ENCODE data around the gene TNK2.

The TNK2 gene

DNA sequence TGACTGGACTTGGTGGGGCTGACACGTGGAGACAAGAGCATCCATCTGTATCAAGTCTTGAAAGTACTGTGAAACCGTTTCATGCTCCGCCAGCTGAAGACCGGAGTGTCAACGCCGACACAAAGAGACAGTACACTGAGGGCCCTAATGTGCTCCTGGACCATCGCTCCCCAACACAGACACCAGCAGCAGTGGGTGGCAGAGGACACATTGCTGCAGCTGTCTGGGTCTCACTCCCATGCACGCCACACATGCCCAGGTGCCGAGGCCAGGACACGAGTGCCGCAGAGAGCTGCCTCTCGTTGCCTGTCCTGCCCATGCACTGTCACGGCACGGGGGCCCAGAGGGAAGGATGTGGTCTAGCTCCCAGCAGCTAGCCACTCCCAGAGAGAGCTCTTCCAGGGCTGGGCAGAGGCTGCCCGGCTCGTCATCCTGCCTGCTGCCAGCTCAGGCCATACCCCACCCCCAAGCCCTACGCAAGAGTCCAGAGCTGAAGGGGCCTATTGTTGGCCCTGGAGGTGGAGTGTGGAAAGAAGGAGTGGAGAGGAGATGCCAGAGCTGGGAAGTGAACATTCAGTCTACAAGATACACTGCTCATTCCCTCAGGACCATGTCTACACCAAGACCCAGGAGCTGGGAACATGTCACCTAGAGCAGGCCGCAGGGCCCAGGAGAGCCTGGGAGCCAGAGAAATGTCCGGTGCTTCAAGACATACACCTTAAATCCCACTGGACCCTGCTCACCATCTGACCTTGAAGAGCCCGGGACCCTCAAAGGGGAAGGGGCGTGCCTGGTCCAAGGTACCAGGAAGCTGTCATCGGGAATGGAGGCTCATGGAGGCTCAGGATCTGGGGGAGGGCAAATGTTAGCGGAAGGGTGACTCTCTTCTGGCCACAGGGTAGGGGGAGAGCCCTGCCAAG is 7.7 kb downstream of the TNK2 start:
- FAIRE-seq (no peak), DNase-seq (ENCODE audit: low spot score) (peak; percentile 73)

DNA sequence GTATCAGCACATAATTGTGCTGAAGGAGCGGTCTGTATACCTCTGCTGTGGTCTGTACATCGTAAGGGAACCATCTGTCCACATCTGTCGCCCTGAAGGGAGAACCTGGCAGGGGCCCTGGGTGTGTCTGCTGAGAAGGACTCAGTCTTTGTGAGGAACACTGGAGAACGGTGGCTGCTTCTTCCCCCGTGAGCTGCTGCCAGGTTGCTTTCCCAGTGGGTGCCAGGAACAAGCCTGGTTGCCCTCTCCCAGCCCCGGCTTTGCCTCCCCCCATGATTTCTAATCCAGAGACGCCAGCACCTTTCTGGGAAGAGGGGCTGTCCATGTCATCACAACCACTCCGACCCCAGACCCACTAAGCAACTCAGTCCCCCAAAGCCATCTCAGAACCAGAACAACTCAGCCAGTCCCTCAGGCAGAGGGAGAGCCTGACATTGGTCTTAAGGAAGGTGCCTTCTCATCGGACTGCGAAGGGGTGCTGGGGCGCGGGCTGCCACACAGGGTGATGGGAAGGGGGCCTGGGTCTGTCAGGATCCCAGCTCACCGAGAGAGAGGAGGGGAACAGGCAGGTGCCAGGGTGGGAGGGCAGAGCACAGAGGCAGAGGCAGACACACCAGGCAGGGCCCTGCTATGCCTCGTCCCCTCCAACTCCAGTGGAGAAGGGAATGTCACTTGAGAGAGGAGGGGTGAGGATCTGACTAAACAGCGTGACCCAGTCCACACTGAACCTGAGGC is 8.5 kb downstream of the TNK2 start:
- FAIRE-seq (no peak), DNase-seq (ENCODE audit: low spot score) (no peak)

DNA sequence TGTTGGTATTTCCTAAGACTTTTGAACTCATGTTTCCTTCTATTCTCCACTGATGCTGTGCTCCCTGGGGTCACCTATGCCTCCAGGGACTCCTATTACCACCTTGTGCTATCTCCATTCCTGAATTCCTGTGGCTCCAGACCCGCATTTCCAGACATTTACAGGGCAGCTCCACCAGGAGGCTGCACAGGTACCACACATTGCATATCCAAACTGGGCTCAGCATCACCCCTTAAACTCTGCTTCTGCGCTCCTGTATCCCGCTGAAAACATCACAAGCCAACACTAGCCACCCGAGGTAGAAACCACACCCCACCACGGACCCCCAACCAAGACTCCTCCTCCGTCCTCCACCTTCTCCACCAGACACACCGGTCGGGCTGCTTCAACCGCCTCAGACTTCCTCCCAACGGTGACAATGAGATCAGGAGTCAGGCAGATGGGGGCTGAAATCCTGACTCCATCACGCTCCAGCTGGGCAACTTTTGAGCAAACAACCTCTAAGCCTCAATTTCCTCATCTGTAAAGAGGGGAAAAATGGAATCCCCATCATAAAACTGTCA is 10.4 kb downstream of the TNK2 start:
- no peak for FAIRE-seq

DNA sequence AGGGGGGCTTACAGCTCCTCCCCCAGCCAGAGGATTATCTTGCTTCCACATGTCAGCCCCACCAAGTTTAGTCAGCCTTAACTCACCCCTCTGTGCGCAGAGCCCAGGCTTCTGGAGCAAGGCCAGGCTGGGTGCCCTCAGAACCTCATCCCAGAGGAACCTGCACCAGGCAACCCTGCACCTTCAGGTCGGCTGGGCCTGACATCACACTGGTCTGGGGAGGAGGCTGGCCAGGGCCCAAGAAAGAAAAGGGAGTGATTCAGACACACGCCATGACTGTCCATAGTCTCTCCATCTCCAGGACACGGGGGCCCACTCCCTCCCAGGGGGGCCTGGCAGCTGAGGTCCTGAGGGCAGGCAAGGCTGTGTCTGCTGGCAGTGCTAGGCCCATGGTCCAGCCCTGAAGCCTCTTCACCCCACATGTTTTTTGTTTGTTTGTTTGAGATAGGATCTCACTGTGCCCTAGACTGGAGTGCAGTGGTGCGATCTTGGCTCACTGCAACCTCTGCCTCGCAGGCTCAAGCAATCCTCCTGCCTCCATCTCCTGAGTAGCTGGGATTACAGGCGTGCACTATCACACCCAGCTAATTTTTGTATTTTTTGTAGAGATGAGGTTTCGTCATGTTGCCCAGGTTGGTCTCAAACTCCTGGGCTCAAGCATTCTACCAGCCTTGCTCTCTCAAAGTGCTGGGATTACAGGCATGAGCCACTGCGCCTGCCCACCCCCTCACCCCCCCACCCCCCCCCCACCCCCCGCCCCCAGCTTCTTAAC is 11.1 kb downstream of the TNK2 start:
- DNase-seq (ENCODE audit: low spot score), result no peak
- no peak for FAIRE-seq

More for the DNA sequence above, 10.4 kb downstream of the TNK2 start:
- DNase-seq (ENCODE audit: low spot score), result no peak

DNA sequence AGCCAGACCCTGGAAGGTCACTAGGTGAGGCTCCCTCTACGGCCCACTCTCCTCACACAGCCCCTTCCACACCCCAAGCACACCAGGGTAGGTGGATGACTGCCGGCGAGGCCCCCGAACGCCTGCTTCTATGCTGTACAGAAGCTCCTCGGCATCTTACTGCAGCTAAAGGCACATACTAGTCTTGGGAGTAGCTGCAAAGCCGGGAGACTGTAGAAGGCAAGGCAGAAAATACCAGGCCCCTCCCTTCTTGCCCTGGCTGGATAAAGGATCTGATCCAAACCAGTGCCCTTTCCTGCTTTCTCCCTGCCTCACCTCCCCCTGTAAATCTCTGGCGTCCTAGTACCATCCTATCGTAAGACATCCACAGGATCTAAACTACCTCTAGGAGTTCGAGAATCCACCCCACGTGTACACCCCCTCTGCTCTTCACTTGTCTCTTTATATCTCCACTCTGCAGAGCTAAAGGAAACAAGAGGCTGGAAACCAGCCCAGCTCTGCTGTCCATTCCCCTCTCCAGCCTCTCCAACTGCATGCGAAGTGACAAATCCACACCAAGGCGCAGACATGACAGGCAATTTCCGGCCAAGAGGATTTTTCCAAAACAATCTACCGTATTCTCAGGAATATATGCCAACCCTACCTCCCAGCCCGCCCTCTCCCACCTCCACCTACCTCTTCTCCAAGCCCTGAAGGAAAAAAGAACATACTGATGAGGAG is 11.8 kb downstream of the TNK2 start:
- no peak for FAIRE-seq
- DNase-seq (ENCODE audit: low spot score), result no peak

DNA sequence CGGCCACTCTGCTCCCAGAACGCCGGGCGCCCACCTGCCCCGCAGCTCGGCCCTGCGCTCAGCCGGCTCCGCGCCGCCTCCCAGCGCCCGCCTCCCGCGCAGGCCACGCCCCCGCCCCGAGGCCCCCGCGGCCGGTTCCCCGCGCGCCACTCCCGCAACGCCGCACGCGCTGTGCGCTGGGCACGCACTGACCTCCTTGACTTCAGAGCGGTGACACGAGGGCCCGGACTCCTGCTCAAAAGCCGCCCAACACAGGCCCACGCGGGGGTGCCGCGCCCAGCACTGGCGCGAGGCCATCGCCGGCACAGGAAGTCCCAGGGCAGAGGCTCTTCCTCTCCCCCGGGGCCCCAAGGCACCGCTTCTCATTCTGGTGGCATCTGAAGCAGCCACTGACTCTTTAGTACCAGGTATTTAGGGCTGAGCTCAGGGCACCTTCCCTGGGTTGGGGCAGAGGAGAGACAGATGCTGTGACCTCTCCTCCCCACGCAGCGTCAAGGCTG is 12.4 kb downstream of the TNK2 start:
- FAIRE-seq (no peak), DNase-seq (ENCODE audit: low spot score) (peak; percentile 64)

DNA sequence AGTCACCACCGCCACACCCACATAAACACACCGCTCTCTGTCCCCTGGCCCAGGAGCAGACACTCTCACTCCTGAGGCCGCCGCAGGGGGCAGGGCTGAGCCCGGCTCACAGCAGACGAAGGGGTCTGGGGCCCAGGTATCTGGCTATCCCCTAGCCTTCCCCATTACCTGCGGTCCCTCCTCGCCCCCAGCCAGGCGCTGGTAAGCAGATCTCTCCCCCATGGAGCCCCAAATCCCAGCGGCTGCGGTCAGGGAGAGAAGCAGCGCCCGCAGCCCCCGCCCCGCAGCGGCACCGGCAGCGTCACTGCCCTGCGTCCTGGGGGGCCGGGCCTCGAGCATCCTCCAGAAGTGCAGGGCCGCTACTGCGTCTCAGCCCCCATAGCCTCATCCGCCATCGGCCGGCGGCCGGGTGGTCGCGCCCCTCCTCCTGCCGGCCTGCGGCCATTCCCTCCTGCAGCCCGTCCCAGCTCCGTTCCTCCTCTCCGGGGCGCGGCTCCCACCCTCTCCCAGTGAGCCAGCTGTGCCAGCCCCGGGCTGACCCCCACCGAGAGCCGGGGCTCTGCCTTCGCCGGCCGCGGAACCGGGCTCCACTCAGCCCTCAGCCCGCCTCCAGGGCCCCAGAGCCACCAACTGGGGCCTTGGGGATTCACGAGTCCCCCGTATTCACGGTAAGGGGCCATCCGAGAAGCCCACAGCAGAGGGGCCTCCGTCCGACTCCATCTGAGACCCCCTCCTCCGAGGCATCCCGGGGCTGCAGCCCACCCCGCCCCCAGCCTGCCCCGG is 13.1 kb downstream of the TNK2 start:
- peak; percentile 77 for DNase-seq (ENCODE audit: low spot score)

DNA sequence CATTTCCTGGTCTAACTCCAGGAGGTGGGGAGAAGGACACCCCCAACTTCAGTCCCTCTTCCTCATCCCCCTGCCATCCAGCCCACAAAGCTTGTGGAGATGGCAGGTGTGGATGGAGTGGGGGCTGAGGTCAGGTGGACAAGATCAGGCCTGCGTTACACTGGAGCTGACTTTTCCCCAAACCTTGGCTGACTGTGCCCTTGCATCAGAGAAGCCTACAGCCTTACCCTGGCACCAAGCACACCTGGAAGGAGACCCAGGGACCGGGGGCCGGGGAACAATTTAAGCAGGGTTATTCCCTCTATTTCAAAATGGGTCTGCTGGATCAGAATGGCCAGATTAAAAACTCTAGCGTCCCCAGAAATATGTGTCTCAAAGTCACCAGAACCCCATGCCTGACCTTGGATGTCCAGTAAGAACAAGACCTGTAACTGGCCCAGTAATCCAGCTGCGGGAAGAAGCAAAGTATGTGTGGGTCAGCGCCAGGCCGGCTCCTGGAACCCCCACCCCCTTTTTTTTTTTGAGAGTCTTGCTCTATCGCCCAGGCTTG is 14.4 kb downstream of the TNK2 start:
- FAIRE-seq, result no peak

More for the DNA sequence above, 13.1 kb downstream of the TNK2 start:
- no peak for FAIRE-seq

DNA sequence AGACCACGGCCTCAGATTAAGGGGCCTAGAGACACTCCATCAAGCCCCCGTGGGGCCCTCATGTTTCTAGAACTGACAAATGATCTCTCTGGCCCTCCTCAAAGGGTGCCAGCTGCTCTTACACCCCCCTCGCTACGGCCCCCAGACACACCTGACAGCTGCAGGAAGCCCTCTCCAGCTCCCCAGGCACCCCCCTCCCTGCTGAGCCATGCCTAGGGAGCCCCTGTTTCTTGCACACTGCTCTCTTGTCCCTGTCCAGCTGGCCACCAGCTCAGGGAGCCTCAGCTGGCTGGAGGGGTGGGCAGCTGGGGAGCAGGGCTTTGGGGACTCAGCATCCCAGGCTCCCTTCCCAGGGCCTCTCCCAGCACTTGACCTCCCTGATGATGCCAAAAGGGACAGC is 14.8 kb downstream of the TNK2 start:
- FAIRE-seq (no peak), DNase-seq (ENCODE audit: low spot score) (no peak)

More for the DNA sequence above, 14.4 kb downstream of the TNK2 start:
- no peak for DNase-seq (ENCODE audit: low spot score)

DNA sequence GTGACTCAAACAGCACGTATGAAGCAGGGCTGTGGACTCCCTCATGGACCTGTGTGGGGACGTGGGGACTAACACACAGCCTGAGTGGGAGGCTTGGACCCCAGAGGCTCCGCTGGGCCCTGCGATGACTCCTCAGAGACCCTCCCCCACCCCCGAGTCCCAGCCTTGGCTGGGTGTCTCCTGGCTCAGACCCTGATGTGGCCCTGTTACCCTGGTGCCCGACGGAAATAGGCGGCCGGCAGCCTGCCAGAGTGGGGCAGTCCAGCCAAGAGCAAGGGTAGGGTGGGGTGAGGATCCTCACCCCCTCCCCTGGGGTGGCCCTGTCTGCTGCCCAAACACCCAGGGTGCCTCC is 15.3 kb downstream of the TNK2 start:
- no peak for DNase-seq (ENCODE audit: low spot score)
- no peak for FAIRE-seq

DNA sequence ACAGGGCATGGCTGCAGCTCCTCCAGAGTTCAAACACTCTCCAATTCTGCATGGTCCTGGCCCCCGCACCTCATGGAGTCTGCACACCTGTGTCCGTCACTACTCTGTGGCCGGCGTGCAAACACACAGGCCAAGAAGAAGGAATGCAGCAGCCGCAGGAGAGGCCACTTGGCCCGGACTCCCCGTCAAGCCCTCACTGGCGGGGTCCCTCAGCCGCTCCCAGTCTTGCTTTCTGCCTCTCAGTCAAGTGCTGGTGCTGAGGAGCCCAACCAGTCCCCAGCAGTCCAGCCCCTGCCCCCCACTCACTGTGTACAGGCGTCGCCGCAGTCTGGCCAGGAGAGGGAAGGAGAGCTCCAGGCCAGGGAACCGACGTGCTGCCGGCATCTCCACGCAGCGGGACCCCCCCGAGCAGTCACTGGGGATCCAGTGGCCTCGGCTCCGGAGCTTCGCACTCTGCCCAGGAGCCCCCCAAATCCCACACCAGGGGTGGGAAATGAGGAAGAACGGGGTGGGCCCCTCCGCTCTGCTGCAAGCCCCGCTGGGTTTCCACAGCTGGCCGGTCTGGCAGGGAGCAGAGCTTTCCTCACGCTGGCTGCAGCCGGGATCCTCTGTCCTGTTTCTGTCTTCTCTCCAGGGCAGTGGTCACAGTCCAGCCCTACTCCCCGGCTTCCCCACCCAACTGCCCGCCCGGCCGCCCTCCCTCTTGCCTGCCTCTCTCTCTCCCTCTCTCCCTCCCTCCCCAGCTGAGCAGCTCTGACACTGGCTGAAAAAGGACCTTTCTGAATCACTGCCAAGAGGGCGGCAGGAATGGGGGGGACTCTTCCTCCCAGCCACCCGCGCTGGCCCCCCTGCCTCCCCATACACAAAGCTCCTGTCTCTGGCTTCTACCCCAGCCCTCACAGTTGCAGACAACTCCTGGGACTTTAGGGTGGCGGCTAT is 16.0 kb downstream of the TNK2 start:
- peak; percentile 25 for DNase-seq (ENCODE audit: low spot score)
- no peak for FAIRE-seq

DNA sequence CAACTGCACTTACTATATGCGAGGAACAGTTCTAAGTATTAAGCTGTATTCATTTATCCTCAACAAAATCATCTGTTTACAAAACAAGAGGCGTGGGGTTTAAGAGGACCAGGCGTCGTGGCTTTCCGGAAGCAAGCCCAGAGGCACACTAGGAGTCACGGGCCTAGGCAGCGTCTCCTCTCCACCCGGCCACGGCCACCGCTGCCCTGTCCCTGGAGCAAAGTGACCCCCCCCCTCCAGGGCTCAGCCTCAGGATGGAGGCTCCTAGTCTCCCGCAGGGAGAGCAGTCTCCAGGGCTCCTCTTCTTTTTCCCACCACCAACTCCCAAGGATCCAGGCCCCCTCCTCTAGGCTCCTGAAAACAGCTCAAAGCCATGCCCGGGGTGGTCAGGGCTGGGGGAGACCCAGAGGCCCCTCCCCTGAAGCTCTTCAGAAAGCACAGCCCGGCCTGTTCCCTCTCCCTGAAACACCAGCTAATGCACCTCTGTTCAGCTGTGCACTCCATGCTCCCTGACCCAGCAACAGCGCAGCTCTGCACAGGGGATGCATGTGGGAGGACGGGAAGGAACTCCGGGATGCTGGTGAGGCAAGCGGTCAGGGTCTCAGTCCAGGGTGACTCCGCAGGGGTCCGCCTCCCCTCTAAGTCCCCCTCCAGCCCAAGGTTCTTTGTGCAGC is 16.8 kb downstream of the TNK2 start:
- DNase-seq (ENCODE audit: low spot score), result no peak
- FAIRE-seq, result no peak

DNA sequence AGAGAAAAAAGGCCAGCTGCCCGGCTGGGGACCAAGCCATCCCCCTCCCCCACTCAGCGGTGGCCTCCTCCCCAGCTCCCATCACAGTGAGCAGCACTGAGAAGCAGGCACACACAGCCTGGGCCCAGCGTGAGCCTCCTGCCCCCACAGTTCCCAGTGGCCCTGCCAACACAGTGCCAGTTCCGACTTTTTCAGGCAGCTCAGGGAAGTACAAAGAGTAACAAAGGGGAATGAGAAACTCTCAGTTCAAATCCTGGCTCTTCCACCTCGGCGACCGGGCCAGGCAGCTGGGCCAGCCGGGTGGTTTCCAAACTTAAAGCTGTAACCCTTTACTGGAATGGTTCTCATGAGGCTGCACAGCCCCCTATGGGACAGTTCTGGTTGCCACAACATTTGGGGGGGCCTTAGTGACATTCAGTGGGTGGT is 18.5 kb downstream of the TNK2 start:
- FAIRE-seq, result no peak
- no peak for DNase-seq (ENCODE audit: low spot score)

DNA sequence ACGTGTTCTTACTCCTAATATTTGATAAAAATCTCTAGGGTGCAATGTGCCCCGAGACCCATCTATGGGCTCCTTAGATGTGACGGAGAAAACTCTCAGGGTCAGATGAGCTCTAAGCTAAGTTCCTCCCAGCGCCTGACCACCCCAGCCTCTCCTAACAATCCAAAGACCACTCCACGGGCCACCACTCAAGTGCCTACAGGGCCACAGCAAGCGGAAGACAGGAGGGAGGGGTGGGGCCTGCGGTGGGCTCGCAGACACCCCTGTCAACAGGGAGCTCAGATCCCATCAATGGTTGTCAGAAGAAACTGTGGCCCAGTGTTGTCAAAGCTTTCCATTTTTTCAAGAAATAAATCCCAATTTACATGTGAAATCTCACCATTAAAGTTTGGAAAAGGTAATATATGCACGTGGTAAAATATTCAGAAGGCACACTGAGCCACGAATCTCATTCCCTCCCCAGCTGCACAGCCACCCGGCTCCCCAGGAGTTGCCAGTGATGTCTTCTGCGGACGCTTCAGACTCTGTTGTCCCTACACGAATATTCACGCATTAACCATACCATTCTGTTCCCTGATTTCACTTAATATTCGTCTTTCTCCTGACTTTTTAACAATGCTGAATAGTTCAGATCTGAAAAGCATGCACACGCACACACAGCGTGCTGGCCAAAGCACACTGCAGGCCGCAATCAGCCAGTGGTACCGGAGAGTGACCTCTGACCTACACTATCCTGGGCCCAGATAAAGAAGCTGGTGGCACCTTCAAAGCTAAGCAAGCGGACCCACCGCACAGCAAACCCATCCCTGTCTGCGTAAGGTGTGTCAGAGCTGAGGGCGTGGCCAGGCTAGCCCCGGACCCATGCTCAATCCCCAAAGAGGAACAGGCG is 19.1 kb downstream of the TNK2 start:
- DNase-seq (ENCODE audit: low spot score) (no peak), FAIRE-seq (no peak)

DNA sequence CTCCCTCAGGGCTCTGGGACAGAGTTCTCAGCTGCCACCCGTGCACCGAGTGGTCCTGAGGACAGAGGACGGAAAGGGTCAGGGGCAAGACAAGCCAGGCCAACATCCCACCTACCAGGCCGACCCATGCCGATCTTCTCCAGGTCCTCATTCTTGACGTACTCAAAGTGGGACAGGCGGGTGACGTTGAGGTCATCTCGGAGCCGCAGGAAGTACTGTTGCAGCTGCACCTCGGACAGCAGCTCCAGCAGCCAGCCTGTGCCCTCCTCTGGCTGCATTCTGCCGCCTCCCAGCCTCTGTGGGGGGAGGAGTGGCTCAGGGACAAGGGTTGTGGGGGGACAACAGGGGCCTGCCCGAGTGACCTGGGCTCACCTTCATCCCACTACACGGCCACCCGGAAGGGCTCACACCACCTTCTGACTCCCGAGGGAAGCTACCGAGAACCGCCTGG is 20.0 kb downstream of the TNK2 start:
- FAIRE-seq, result no peak
- DNase-seq (ENCODE audit: low spot score), result no peak

DNA sequence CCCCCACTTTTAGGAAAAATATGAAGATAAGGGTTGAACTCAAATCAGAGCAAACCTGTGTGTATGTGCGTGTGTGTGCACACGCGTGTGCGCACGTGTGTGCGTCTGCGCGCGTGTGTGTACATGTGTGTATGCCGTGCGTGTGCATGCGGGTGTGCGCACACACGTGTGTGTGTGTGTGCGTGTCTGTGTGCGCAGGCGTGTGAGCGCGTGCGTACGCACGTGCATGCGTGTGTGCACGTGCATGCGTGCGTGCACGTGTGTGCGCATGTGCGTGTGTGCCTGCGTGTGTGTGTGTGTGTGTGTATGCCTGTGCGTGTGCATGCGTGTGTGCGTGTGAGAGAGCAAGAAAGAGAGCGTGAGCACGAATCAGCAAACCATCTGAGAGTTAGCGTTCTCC is 20.7 kb downstream of the TNK2 start:
- FAIRE-seq (peak; percentile 86), DNase-seq (ENCODE audit: low spot score) (no peak)
